HEK293 (cell line): ENCODE measurements around the gene AVEN.

Source experiments
- CTCF ChIP-seq: fragments of 450-650 bp; formaldehyde crosslinking; IDR thresholded peaks from 2 replicates; pipeline ENCODE4 v1.5.1; 2016; ENCODE audit warnings: missing biosample characterization, missing genetic modification characterization
- GLI2 ChIP-seq: fragments of 450-650 bp; formaldehyde crosslinking; IDR thresholded peaks from 2 replicates; pipeline ENCODE4; 2017; ENCODE audit warnings: missing biosample characterization, missing genetic modification characterization, low read depth, borderline replicate concordance
- REST ChIP-seq: fragments of 450-650 bp; formaldehyde crosslinking; IDR thresholded peaks from 2 replicates; pipeline ENCODE4 v1.5.1; 2016; ENCODE audit warnings: missing biosample characterization, missing genetic modification characterization
- ZBTB7A ChIP-seq: fragments of 450-650 bp; formaldehyde crosslinking; IDR thresholded peaks from 2 replicates; pipeline ENCODE4 v1.5.1; 2016; ENCODE audit warnings: low read depth, missing biosample characterization, missing genetic modification characterization
- ZNF560 ChIP-seq: fragments of 450-650 bp; formaldehyde crosslinking; IDR thresholded peaks from 2 replicates; pipeline ENCODE4 v1.5.1; 2017; ENCODE audit warnings: missing biosample characterization, missing genetic modification characterization, borderline replicate concordance
- ZNF585B ChIP-seq: fragments of 450-650 bp; formaldehyde crosslinking; IDR thresholded peaks from 2 replicates; pipeline ENCODE4 v1.5.1; 2016; ENCODE audit warnings: missing biosample characterization, missing genetic modification characterization

GRCh38 chr15:33941279-33942063 is 97.5 kb downstream of the AVEN start:
- no peak for TF ChIP-seq ZNF585B (tag by site-specific recombination)
- no peak for TF ChIP-seq CTCF
- no peak for TF ChIP-seq ZBTB7A (tag by site-specific recombination)
- no peak for TF ChIP-seq REST (tag by site-specific recombination)
- TF ChIP-seq ZNF560 (tag by site-specific recombination): no peak
- no peak for TF ChIP-seq GLI2 (tag by site-specific recombination)
